HCT116 (cell line): ENCODE data around the gene OR10H4. TPM values are rescaled to one million over a fixed set of nuclear protein-coding genes. Genes with fewer than 3 reads are reported as not detected.

Source experiments
- ATAC-seq: fragments of 200-7000 bp; cut with Tn5 transposase; 2 replicates; pipeline ENCODE4 v1.9.1; 2020; ENCODE audit warnings: mild to moderate bottlenecking, moderate library complexity
- BruUV-seq: library from RNA; stranded (reverse); fragments of 400-500 nt; replicated peaks from 2 replicates; lab custom pipeline; 2021; lab: Mats Ljungman, UMichigan
- CTCF ChIA-PET: fragments of 300-600 bp; sonication (Branson Sonifier 250); formaldehyde crosslinking; loops from one replicate; lab custom pipeline; 2021; ENCODE audit warnings: antibody characterized with exemption; lab: Charles Lee
- POLR2A ChIA-PET: fragments of 300-600, 350-600 bp; sonication (Branson Sonifier 250); formaldehyde crosslinking; loops from one replicate; lab custom pipeline; 2021; ENCODE audit warnings: antibody characterized with exemption; lab: Charles Lee
- RAD21 ChIA-PET, 2 experiments: fragments of 300-600 bp; sonication (Branson Sonifier 250); formaldehyde crosslinking; loops; one replicate each; lab custom pipeline; 2023; ENCODE audit warnings: low total read pairs in 2 of 2; ENCODE audit not compliant: uncharacterized antibody in 2 of 2, unreplicated experiment in 2 of 2, low non-redundant PET in 1 of 2; lab: Charles Lee
- DNase-seq: peaks from one replicate; pipeline ENCODE4 v3.0.0-alpha.2; 2010; ENCODE audit warnings: low read depth, low spot score
- H2AFZ ChIP-seq: fragments of 200-600 bp; shearing (Covaris generic), sonication (generic); 2 replicates; pipeline ENCODE4 v1.6.1; 2017; ENCODE audit warnings: low read depth, mixed run types, mixed read lengths, antibody characterized with exemption, low read length; ENCODE audit not compliant: poor library complexity, severe bottlenecking
- H3K27ac ChIP-seq: 2 replicates; pipeline ENCODE4 v1.5.1; 2012; ENCODE audit warnings: low read depth, low read length
- H3K27me3 ChIP-seq: fragments of 200-600 bp; sonication (generic); 2 replicates; pipeline ENCODE4 v1.6.1; 2016; ENCODE audit warnings: mixed run types, low read length, mixed read lengths; ENCODE audit not compliant: insufficient read depth
- H3K36me3 ChIP-seq, 2 experiments: fragments of 200-500 bp in 1 of 2; fragments of 200-600 bp in 1 of 2; sonication (Bioruptor generic) in 1 of 2; sonication (generic) in 1 of 2; 2 replicates each; pipeline versions ENCODE4 v1.5.1 to v1.6.1; 2014 to 2016; ENCODE audit warnings: low read length in 2 of 2, inconsistent platforms in 1 of 2, mixed read lengths in 1 of 2, mixed run types in 1 of 2; ENCODE audit not compliant: insufficient read depth in 2 of 2, control insufficient read depth in 1 of 2
- H3K4me1 ChIP-seq, 2 experiments: fragments of 200-600 bp in 1 of 2; sonication (generic) in 1 of 2; 2 replicates each; pipeline versions ENCODE4 v1.5.1 to v1.6.1; 2012 to 2017; ENCODE audit warnings: low read length in 2 of 2, inconsistent platforms in 1 of 2, mild to moderate bottlenecking in 1 of 2, mixed read lengths in 1 of 2, mixed run types in 1 of 2, moderate library complexity in 1 of 2; ENCODE audit not compliant: insufficient read depth in 2 of 2, control insufficient read depth in 1 of 2
- H3K4me2 ChIP-seq: fragments of 200-600 bp; sonication (generic); 2 replicates; pipeline ENCODE4 v1.6.1; 2017; ENCODE audit warnings: mixed run types, low read length, mixed read lengths
- H3K4me3 ChIP-seq, 2 experiments: fragments of 200-600 bp in 1 of 2; sonication (generic) in 1 of 2; replicated peaks in 1 of 2; 2 replicates each; pipeline ENCODE4 v1.5.1; 2011 to 2016; ENCODE audit warnings: low read length in 2 of 2, control low read depth in 1 of 2, low read depth in 1 of 2, mild to moderate bottlenecking in 1 of 2, mixed read lengths in 1 of 2, mixed run types in 1 of 2
- H3K79me2 ChIP-seq: fragments of 200-600 bp; sonication (generic); 2 replicates; pipeline ENCODE4 v1.6.1; 2017; ENCODE audit warnings: mild to moderate bottlenecking, mixed run types, low read length, moderate library complexity, mixed read lengths; ENCODE audit not compliant: insufficient read depth
- H3K9ac ChIP-seq: fragments of 200-600 bp; sonication (generic); 2 replicates; pipeline ENCODE4 v1.6.1; 2016; ENCODE audit warnings: low read length, mixed read lengths
- H3K9me2 ChIP-seq: fragments of 200-600 bp; sonication (generic), shearing (Covaris generic); 2 replicates; pipeline ENCODE4 v1.6.1; 2017; ENCODE audit warnings: mixed run types, mild to moderate bottlenecking, moderate library complexity; ENCODE audit not compliant: insufficient read depth
- H3K9me3 ChIP-seq, 2 experiments: fragments of 200-500 bp in 1 of 2; fragments of 200-600 bp in 1 of 2; sonication (Bioruptor generic) in 1 of 2; sonication (generic) in 1 of 2; 2 replicates each; pipeline ENCODE4 v1.6.1; 2014 to 2017; ENCODE audit warnings: low read length in 2 of 2, mixed read lengths in 2 of 2, inconsistent platforms in 1 of 2, low read depth in 1 of 2, mild to moderate bottlenecking in 1 of 2, mixed run types in 1 of 2, moderate library complexity in 1 of 2; ENCODE audit not compliant: control insufficient read depth in 1 of 2, insufficient read depth in 1 of 2
- H4K20me1 ChIP-seq: fragments of 200-600 bp; sonication (generic), shearing (Covaris generic); 2 replicates; pipeline ENCODE4 v1.6.1; 2017; ENCODE audit warnings: mixed run types, mild to moderate bottlenecking, moderate library complexity; ENCODE audit not compliant: insufficient read depth
- ATF3 ChIP-seq: IDR thresholded peaks from 2 replicates; pipeline ENCODE4 v1.6.1; 2012
- CBX3 ChIP-seq: IDR thresholded peaks from 2 replicates; pipeline ENCODE4 v1.6.1; 2012; ENCODE audit warnings: low read depth
- CEBPB ChIP-seq: IDR thresholded peaks from 2 replicates; pipeline ENCODE4 v1.6.1; 2012; ENCODE audit warnings: low read depth
- EGR1 ChIP-seq: IDR thresholded peaks from 2 replicates; pipeline ENCODE4 v1.6.1; 2012; ENCODE audit warnings: low read depth
- ELF1 ChIP-seq: IDR thresholded peaks from 2 replicates; pipeline ENCODE4 v1.6.1; 2012; ENCODE audit warnings: low read depth, borderline replicate concordance
- EZH2phosphoT487 ChIP-seq: fragments of 200-600 bp; IDR thresholded peaks from 2 replicates; pipeline ENCODE4 v1.6.1; 2018; ENCODE audit warnings: antibody characterized with exemption, borderline replicate concordance
- FOSL1 ChIP-seq: IDR thresholded peaks from 2 replicates; pipeline ENCODE4 v1.6.1; 2012; ENCODE audit warnings: low read depth
- JUND ChIP-seq: IDR thresholded peaks from 2 replicates; pipeline ENCODE4 v1.6.1; 2012
- MAX ChIP-seq: IDR thresholded peaks from 2 replicates; pipeline ENCODE4 v1.6.1; 2012
- POLR2A ChIP-seq: IDR thresholded peaks from 2 replicates; pipeline ENCODE4 v1.7.0; 2011; ENCODE audit warnings: borderline replicate concordance; ENCODE audit not compliant: insufficient read depth, insufficient read length; ENCODE audit errors: extremely low read depth
- POLR2AphosphoS5 ChIP-seq: IDR thresholded peaks from 2 replicates; pipeline ENCODE4 v1.6.1; 2011; ENCODE audit warnings: mild to moderate bottlenecking, low read depth, low read length, moderate library complexity
- RAD21 ChIP-seq: IDR thresholded peaks from 2 replicates; pipeline ENCODE4 v1.6.1; 2012; ENCODE audit warnings: low read depth, mild to moderate bottlenecking
- REST ChIP-seq: IDR thresholded peaks from 2 replicates; pipeline ENCODE4 v1.6.1; 2012; ENCODE audit warnings: low read depth
- SIN3A ChIP-seq: IDR thresholded peaks from 2 replicates; pipeline ENCODE4 v1.6.1; 2012; ENCODE audit warnings: low read depth
- SP1 ChIP-seq: IDR thresholded peaks from 2 replicates; pipeline ENCODE4 v1.6.1; 2012; ENCODE audit warnings: low read depth
- SRF ChIP-seq: IDR thresholded peaks from 2 replicates; pipeline ENCODE4 v1.6.1; 2012; ENCODE audit warnings: low read depth
- TCF7L2 ChIP-seq: IDR thresholded peaks from 2 replicates; pipeline ENCODE4 v1.7.0; 2011; ENCODE audit warnings: borderline replicate concordance, inconsistent platforms; ENCODE audit not compliant: insufficient read depth, insufficient read length; ENCODE audit errors: extremely low read depth
- YY1 ChIP-seq: IDR thresholded peaks from 2 replicates; pipeline ENCODE4 v1.6.1; 2011; ENCODE audit warnings: low read length, low read depth, moderate library complexity, mild to moderate bottlenecking; ENCODE audit not compliant: insufficient replicate concordance; ENCODE audit errors: extremely low read depth
- ZFX ChIP-seq: fragments of 450-650 bp; IDR thresholded peaks from 2 replicates; pipeline ENCODE4 v1.6.1; 2017
- ZNF274 ChIP-seq: fragments of 200-500 bp; sonication (Bioruptor generic); IDR thresholded peaks from 2 replicates; pipeline ENCODE4 v1.6.1; 2014; ENCODE audit warnings: mild to moderate bottlenecking, low read depth, low read length, inconsistent platforms
- intact Hi-C: fragments of 100-400 bp; cut with micrococcal nuclease; formaldehyde crosslinking; loops from 2 replicates; pipeline ENCODE4 v1.10.0; 2022
- total RNA-seq: library from RNA; stranded (reverse); gene quantifications from one replicate; pipeline ENCODE4 v1.2.1, GENCODE V29; 2021; ENCODE audit not compliant: unreplicated experiment

OR10H4 gene
- total RNA-seq, 1 experiment from 2014 or later, result not detected

- Histone ChIP-seq H4K20me1 (no peaks in the 10 kb centered on the region), H3K9ac (no peak overlapping the region), H3K4me3 (no peak overlapping the region), H2AFZ (no peak overlapping the region), H3K36me3 (no peaks in the 10 kb centered on the region), H3K27ac (no peak overlapping the region), H3K4me2 (no peak overlapping the region), H3K9me2 (no peaks in the 10 kb centered on the region), H3K9me3 (no peaks in the 10 kb centered on the region; a peak in 1 of 4 replicates), H3K27me3 (no peaks in the 10 kb centered on the region), H3K4me1 (no peaks in the 10 kb centered on the region), H3K79me2 (no peaks in the 10 kb centered on the region)
- ChIA-PET POLR2A (no interaction called here), CTCF (no interaction called here), RAD21 (no interaction called here)
- BruUV-seq, result no TSS peak
- ATAC-seq (no peak), DNase-seq (no peak)
- TF ChIP-seq EGR1, result no peak
- no peak for TF ChIP-seq CBX3
- no peak for TF ChIP-seq YY1
- TF ChIP-seq SP1, result no peak
- TF ChIP-seq EZH2phosphoT487, result no peak
- TF ChIP-seq ZNF274, result no peak
- no peak for TF ChIP-seq SIN3A
- TF ChIP-seq RAD21, result no peak
- TF ChIP-seq FOSL1, result no peak
- no peak for TF ChIP-seq SRF
- no peak for TF ChIP-seq CEBPB
- TF ChIP-seq ELF1, result no peak
- TF ChIP-seq ZFX, result no peak
- no peak for TF ChIP-seq POLR2A
- TF ChIP-seq MAX, result no peak
- TF ChIP-seq JUND, result no peak
- no peak for TF ChIP-seq POLR2AphosphoS5
- TF ChIP-seq ATF3, result no peak
- TF ChIP-seq TCF7L2, result no peak
- no peak for TF ChIP-seq REST
- intact Hi-C loops, result no loop called here
Observed at GRCh38 chr19:15995536-15995935, 46.7 kb downstream of the OR10H4 start.
